WTC11 (cell line): ENCODE data around the gene DHX58.

ENCODE experiments used
- CTCF ChIP-seq: fragments of 200-600 bp; IDR thresholded peaks from 2 replicates; pipeline ENCODE4 v1.8.0; 2022; ENCODE audit warnings: antibody characterized with exemption
- ESRRA ChIP-seq: sonication (generic); formaldehyde crosslinking; IDR thresholded peaks from 2 replicates; pipeline ENCODE4 v1.8.1; 2022; ENCODE audit warnings: mild to moderate bottlenecking, missing genetic modification reagents, borderline replicate concordance
- ETV6 ChIP-seq: sonication (generic); formaldehyde crosslinking; IDR thresholded peaks from 2 replicates; pipeline ENCODE4 v1.8.1; 2022; ENCODE audit warnings: mild to moderate bottlenecking, missing genetic modification reagents
- HMGXB4 ChIP-seq: sonication (generic); formaldehyde crosslinking; IDR thresholded peaks from 2 replicates; pipeline ENCODE4 v1.8.1; 2023; ENCODE audit warnings: mild to moderate bottlenecking, moderate library complexity, missing genetic modification reagents
- SMAD3 ChIP-seq: sonication (generic); formaldehyde crosslinking; IDR thresholded peaks from 2 replicates; pipeline ENCODE4 v1.8.0; 2022; ENCODE audit warnings: missing genetic modification reagents, mild to moderate bottlenecking, borderline replicate concordance
- STAT6 ChIP-seq: sonication (generic); formaldehyde crosslinking; conservative IDR thresholded peaks from 2 replicates; pipeline ENCODE4 v1.8.1; 2023; ENCODE audit warnings: mild to moderate bottlenecking, low read depth, missing genetic modification reagents, moderate library complexity
- USF2 ChIP-seq: sonication (generic); formaldehyde crosslinking; IDR thresholded peaks from 2 replicates; pipeline ENCODE4 v1.8.1; 2023; ENCODE audit warnings: mild to moderate bottlenecking, missing genetic modification reagents, moderate library complexity
- ZBTB21 ChIP-seq: sonication (generic); formaldehyde crosslinking; IDR thresholded peaks from 2 replicates; pipeline ENCODE4 v1.8.1; 2023; ENCODE audit warnings: mild to moderate bottlenecking, missing genetic modification reagents, borderline replicate concordance

GRCh38 chr17:42126836-42127235 lies 14.3 kb upstream of the DHX58 start:
- no peak for TF ChIP-seq USF2 (CRISPR knock-in tag)
- TF ChIP-seq CTCF = no peak
- TF ChIP-seq ETV6 (CRISPR knock-in tag) = no peak
- TF ChIP-seq HMGXB4 (CRISPR knock-in tag) = no peak
- no peak for TF ChIP-seq SMAD3
- TF ChIP-seq ESRRA (CRISPR knock-in tag) = no peak
- no peak for TF ChIP-seq ZBTB21 (CRISPR knock-in tag)
- no peak for TF ChIP-seq STAT6
